ENCODE results near the gene VPS13C. TPM values are rescaled to one million over a fixed set of nuclear protein-coding genes. Genes with fewer than 3 reads are reported as not detected.

The VPS13C gene
- total RNA-seq, 3 donors from 2014 or later (not counting 1 experiment from before 2014, with no cell fraction given): 155 to 204 (median 164) TPM

GRCh38 chr15:62104846-62105245 lies 44.6 kb upstream of the VPS13C start:
- intact Hi-C loops (cut with micrococcal nuclease): no loop called here
- Histone ChIP-seq H3K27me3 (ENCODE audit: control insufficient read depth, insufficient read depth, low read length) (no peaks in the 10 kb centered on the region), H3K4me3 (ENCODE audit: low read length) (no peak overlapping the region), H3K36me3 (ENCODE audit: control insufficient read depth, insufficient read depth, low read length) (no peaks in the 10 kb centered on the region), H3K9me3 (ENCODE audit: control insufficient read depth, insufficient read depth, low read length) (no peaks in the 10 kb centered on the region), H3K27ac (ENCODE audit: low read length) (no peak overlapping the region), H3K4me1 (ENCODE audit: control insufficient read depth, insufficient read depth, low read length) (no peaks in the 10 kb centered on the region)
- Mint-ChIP-seq H3K4me3 (no peak overlapping the region), H3K27ac (no peak overlapping the region), H3K4me1 (no peaks in the 10 kb centered on the region), H3K27me3 (ENCODE audit: low read depth in 2 of 2) (peaks cover 15 to 19% of the 10 kb centered on the region in 2 donors), H3K36me3 (no peaks in the 10 kb centered on the region), H3K9me3 (no peaks in the 10 kb centered on the region)
- ATAC-seq (no peak), DNase-seq (no peak)
- no peak for TF ChIP-seq CTCF (IDR thresholded peaks at IDR 0.05)
- WGBS (ENCODE audit: insufficient coverage): 75% methylated on average over 4 of the region's 5 CpGs

- H3K27me3 ChIP-seq (ENCODE audit: control insufficient read depth, insufficient read depth, low read length): no peaks in the 10 kb centered on the region
- no peaks in the 10 kb centered on the region for H3K9me3 ChIP-seq (ENCODE audit: control insufficient read depth, insufficient read depth, low read length)
- H3K36me3 ChIP-seq (ENCODE audit: control insufficient read depth, insufficient read depth, low read length): no peaks in the 10 kb centered on the region
- H3K27ac Mint-ChIP-seq: no peak overlapping the region
- H3K27ac ChIP-seq (ENCODE audit: low read length): no peak overlapping the region
- intact Hi-C loops (cut with micrococcal nuclease): no loop called here
- no peaks in the 10 kb centered on the region for H3K4me1 Mint-ChIP-seq
- ATAC-seq (no peak), DNase-seq (no peak)
- TF ChIP-seq CTCF (IDR thresholded peaks at IDR 0.05): no peak
- peaks cover 15 to 24% of the 10 kb centered on the region in 2 donors for H3K27me3 Mint-ChIP-seq (ENCODE audit: low read depth in 2 of 2)
- no peaks in the 10 kb centered on the region for H3K36me3 Mint-ChIP-seq
- WGBS (ENCODE audit: insufficient coverage): 85% methylated on average over 3 of the region's 3 CpGs
- H3K4me3 ChIP-seq (ENCODE audit: low read length): no peak overlapping the region
- no peaks in the 10 kb centered on the region for H3K4me1 ChIP-seq (ENCODE audit: control insufficient read depth, insufficient read depth, low read length)
- H3K9me3 Mint-ChIP-seq: no peaks in the 10 kb centered on the region
- no peak overlapping the region for H3K4me3 Mint-ChIP-seq
Measured at GRCh38 chr15:62104401-62104800, 44.2 kb upstream of the VPS13C start.

- no peaks in the 10 kb centered on the region for H3K4me1 ChIP-seq (ENCODE audit: control insufficient read depth, insufficient read depth, low read length)
- ATAC-seq (no peak), DNase-seq (no peak)
- no peak overlapping the region for H3K27ac ChIP-seq (ENCODE audit: low read length)
- Mint-ChIP-seq H3K27me3 (ENCODE audit: low read depth in 2 of 2) (peaks cover 19 to 26% of the 10 kb centered on the region in 2 donors), H3K36me3 (no peaks in the 10 kb centered on the region), H3K27ac (no peak overlapping the region), H3K9me3 (no peaks in the 10 kb centered on the region), H3K4me3 (no peak overlapping the region), H3K4me1 (no peaks in the 10 kb centered on the region)
- H3K36me3 ChIP-seq (ENCODE audit: control insufficient read depth, insufficient read depth, low read length): no peaks in the 10 kb centered on the region
- H3K27me3 ChIP-seq (ENCODE audit: control insufficient read depth, insufficient read depth, low read length): no peaks in the 10 kb centered on the region
- 93% methylated on average over 7 of the region's 7 CpGs for WGBS (ENCODE audit: insufficient coverage)
- no peak overlapping the region for H3K4me3 ChIP-seq (ENCODE audit: low read length)
- H3K9me3 ChIP-seq (ENCODE audit: control insufficient read depth, insufficient read depth, low read length): no peaks in the 10 kb centered on the region
- no peak for TF ChIP-seq CTCF (IDR thresholded peaks at IDR 0.05)
- intact Hi-C loops (cut with micrococcal nuclease): no loop called here
Measured at GRCh38 chr15:62103431-62103830, 43.2 kb upstream of the VPS13C start.

GRCh38 chr15:62099094-62099601 lies 38.9 kb upstream of the VPS13C start:
- no peak overlapping the region for H3K4me3 Mint-ChIP-seq
- peaks cover 18 to 31% of the 10 kb centered on the region in 2 donors for H3K27me3 Mint-ChIP-seq (ENCODE audit: low read depth in 2 of 2)
- DNase-seq (no peak), ATAC-seq (no peak)
- intact Hi-C loops (cut with micrococcal nuclease): no loop called here
- no peaks in the 10 kb centered on the region for H3K4me1 Mint-ChIP-seq
- TF ChIP-seq CTCF (IDR thresholded peaks at IDR 0.05): no peak
- no peaks in the 10 kb centered on the region for H3K9me3 Mint-ChIP-seq
- no peaks in the 10 kb centered on the region for H3K36me3 ChIP-seq (ENCODE audit: control insufficient read depth, insufficient read depth, low read length)
- H3K4me3 ChIP-seq (ENCODE audit: low read length): no peak overlapping the region
- no peaks in the 10 kb centered on the region for H3K9me3 ChIP-seq (ENCODE audit: control insufficient read depth, insufficient read depth, low read length)
- H3K36me3 Mint-ChIP-seq: no peaks in the 10 kb centered on the region
- no peak overlapping the region for H3K27ac ChIP-seq (ENCODE audit: low read length)
- no peaks in the 10 kb centered on the region for H3K4me1 ChIP-seq (ENCODE audit: control insufficient read depth, insufficient read depth, low read length)
- no peak overlapping the region for H3K27ac Mint-ChIP-seq
- WGBS (ENCODE audit: insufficient coverage): 72% methylated on average over 7 of the region's 7 CpGs
- no peaks in the 10 kb centered on the region for H3K27me3 ChIP-seq (ENCODE audit: control insufficient read depth, insufficient read depth, low read length)
